Omental fat pad (tissue), 4 donors: ENCODE results near the gene PLCXD3. TPM values are rescaled to one million over a fixed set of nuclear protein-coding genes. Genes with fewer than 3 reads are reported as not detected.

Source experiments
- ATAC-seq: fragments of 150-250 bp; one replicate; pipeline ENCODE4 v1.9.1; 2016; ENCODE audit warnings: mild to moderate bottlenecking, moderate library complexity; ENCODE audit not compliant: low FRiP score
- DNase-seq: peaks from one replicate; pipeline ENCODE4 v3.0.0-alpha.2; 2019; ENCODE audit warnings: low spot score
- total RNA-seq, 4 donors: library from RNA; depleted of rRNA; stranded (reverse); fragments of >200 nt; gene quantifications; one replicate each; pipeline ENCODE4 v1.1.0, GENCODE V29; 2016
- TF ChIP-seq, protein P1 (sequence below), 3 donors: fragments of 450-650 bp; IDR thresholded peaks; one replicate each; pipeline ENCODE4 v1.5.1; 2016 to 2017; ENCODE audit warnings: antibody characterized with exemption in 3 of 3, mild to moderate bottlenecking in 3 of 3, moderate library complexity in 2 of 3

PLCXD3 gene
- total RNA-seq, 4 donors from 2014 or later, result 2.5 to 12.1 (median 6.4) TPM

GRCh38 chr5:41532485-41532884 lies 22.1 kb upstream of the PLCXD3 start:
- TF ChIP-seq, protein P1, sequence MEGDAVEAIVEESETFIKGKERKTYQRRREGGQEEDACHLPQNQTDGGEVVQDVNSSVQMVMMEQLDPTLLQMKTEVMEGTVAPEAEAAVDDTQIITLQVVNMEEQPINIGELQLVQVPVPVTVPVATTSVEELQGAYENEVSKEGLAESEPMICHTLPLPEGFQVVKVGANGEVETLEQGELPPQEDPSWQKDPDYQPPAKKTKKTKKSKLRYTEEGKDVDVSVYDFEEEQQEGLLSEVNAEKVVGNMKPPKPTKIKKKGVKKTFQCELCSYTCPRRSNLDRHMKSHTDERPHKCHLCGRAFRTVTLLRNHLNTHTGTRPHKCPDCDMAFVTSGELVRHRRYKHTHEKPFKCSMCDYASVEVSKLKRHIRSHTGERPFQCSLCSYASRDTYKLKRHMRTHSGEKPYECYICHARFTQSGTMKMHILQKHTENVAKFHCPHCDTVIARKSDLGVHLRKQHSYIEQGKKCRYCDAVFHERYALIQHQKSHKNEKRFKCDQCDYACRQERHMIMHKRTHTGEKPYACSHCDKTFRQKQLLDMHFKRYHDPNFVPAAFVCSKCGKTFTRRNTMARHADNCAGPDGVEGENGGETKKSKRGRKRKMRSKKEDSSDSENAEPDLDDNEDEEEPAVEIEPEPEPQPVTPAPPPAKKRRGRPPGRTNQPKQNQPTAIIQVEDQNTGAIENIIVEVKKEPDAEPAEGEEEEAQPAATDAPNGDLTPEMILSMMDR (IDR thresholded peaks at IDR 0.05), result no peak
- ATAC-seq, result no peak

DNA sequence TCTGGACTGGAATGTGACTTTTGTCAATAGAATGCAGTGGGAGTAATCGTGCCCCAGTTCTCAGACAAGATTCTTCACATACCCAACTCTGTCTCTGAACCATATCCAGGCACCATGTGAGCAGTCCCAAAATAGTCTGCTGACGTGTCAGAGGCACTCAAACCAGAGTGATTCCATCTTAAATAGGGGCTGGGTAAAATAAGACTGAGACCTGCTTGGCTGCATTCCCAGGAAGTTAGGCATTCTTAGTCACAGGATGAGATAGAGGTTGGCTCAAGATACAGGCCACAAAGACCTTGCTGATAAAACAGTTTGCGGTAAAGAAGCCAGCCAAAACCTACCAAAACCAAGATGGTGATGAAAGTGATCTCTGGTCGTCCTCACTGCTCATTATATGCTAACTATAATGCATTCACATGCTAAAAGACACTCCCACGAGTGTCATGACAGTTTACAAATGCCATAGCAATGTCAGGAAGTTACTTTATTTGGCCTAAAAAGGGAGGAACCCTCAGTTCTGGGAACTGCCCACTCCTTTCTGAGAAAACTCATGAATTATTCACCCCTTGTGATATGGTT lies 16.9 kb upstream of the PLCXD3 start:
- TF ChIP-seq, protein P1 (IDR thresholded peaks at IDR 0.05), result no peak
- DNase-seq (no peak), ATAC-seq (no peak)

More at GRCh38 chr5:41532485-41532884, 22.1 kb upstream of the PLCXD3 start:
- no peak for DNase-seq

- TF ChIP-seq, protein P1 (IDR thresholded peaks at IDR 0.05), result no peak
These were observed 16.3 kb upstream of the PLCXD3 start for GRCh38 chr5:41526699-41527098.

GRCh38 chr5:41524174-41524573 lies 13.8 kb upstream of the PLCXD3 start:
- DNase-seq (no peak), ATAC-seq (no peak)
- TF ChIP-seq, protein P1 (IDR thresholded peaks at IDR 0.05), result no peak

More at GRCh38 chr5:41526699-41527098, 16.3 kb upstream of the PLCXD3 start:
- ATAC-seq (no peak), DNase-seq (no peak)

DNA sequence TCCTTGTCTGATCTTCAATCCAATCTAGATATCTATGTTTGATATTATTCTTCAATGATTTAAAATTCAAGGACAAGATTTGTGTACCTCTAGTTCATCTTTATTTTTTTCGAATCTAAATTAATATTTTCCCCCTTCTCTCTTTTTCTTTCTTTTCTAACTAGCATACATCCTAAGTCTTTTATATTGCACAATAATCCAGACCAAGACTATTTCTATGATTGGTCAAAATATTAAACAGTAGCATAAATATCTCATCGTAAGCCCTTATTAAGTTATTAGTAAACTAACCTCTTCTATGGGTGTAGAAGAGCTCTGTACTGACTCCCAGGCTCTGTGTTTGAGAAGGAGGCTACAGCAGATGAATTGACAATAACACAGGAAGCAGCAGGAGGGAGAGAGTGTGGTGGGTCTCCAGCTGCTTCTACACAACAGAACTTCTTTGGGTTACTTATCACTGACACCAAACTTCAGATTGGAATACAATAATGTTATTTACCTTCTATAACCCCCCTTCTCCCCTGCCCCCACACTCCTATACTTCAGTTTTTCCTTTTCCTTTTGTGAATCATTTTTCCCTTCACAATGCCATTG lies 11.9 kb upstream of the PLCXD3 start:
- TF ChIP-seq, protein P1 (IDR thresholded peaks at IDR 0.05), result no peak
- ATAC-seq (no peak), DNase-seq (no peak)

GRCh38 chr5:41519801-41520200 lies 9.4 kb upstream of the PLCXD3 start:
- DNase-seq (no peak), ATAC-seq (no peak)
- TF ChIP-seq, protein P1 (IDR thresholded peaks at IDR 0.05), result no peak

DNA sequence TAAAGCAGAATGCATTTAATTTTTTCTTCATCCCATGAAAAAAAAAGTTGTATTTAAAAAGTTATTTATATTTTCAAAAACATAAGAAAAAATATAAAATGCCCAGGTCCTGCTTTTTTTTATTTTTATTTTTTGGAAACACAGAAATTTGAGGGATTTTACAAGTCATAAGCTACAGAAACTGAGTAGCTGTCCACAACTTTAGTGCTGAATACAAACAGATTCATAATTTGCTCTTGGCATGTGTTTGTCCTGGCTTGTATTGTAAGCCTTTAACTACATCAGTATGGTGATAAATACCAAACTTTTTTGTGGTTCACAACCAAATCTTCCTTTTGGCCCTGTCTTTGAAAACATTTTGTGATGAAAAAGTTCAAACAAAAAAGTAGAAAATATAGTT lies 7.5 kb upstream of the PLCXD3 start:
- DNase-seq (no peak), ATAC-seq (no peak)
- TF ChIP-seq, protein P1 (IDR thresholded peaks at IDR 0.05), result no peak
